HG03159 (cell line): Measurements from ENCODE around the gene TRAM2.

Experiments
- ATAC-seq: cut with Tn5 transposase; IDR thresholded peaks from one replicate; pipeline ENCODE4 v1.9.1; 2021; ENCODE audit warnings: mild to moderate bottlenecking, moderate library complexity; ENCODE audit not compliant: unreplicated experiment

TRAM2 gene

GRCh38 chr6:52548353-52548713 lies 28.5 kb downstream of the TRAM2 start:
- no peak for ATAC-seq

- ATAC-seq: no peak
Measured at GRCh38 chr6:52547647-52548352, 29.1 kb downstream of the TRAM2 start.

- ATAC-seq: peak; percentile 81
Measured at GRCh38 chr6:52546678-52547077, 30.2 kb downstream of the TRAM2 start.

- no peak for ATAC-seq
Measured at GRCh38 chr6:52546192-52546591, 30.7 kb downstream of the TRAM2 start.

- ATAC-seq: no peak
Measured at GRCh38 chr6:52545406-52546119, 31.3 kb downstream of the TRAM2 start.

GRCh38 chr6:52544602-52545405 lies 32.1 kb downstream of the TRAM2 start:
- ATAC-seq: no peak

GRCh38 chr6:52543729-52544601 lies 32.9 kb downstream of the TRAM2 start:
- ATAC-seq: no peak

- ATAC-seq: no peak
Measured at GRCh38 chr6:52543262-52543661, 33.6 kb downstream of the TRAM2 start.

- no peak for ATAC-seq
Measured at GRCh38 chr6:52541135-52541534, 35.7 kb downstream of the TRAM2 start.

- no peak for ATAC-seq
Measured at GRCh38 chr6:52540286-52540902, 36.5 kb downstream of the TRAM2 start.

GRCh38 chr6:52539607-52540006 lies 37.3 kb downstream of the TRAM2 start:
- no peak for ATAC-seq

- ATAC-seq: no peak
Measured at GRCh38 chr6:52538901-52539354, 37.9 kb downstream of the TRAM2 start.

- no peak for ATAC-seq
Measured at GRCh38 chr6:52538252-52538900, 38.5 kb downstream of the TRAM2 start.

- ATAC-seq: peak; percentile 48
Measured at GRCh38 chr6:52537001-52537753, 39.7 kb downstream of the TRAM2 start.

GRCh38 chr6:52536424-52536916 lies 40.4 kb downstream of the TRAM2 start:
- peak; percentile 48 for ATAC-seq

- no peak for ATAC-seq
Measured at GRCh38 chr6:52535711-52536423, 41.0 kb downstream of the TRAM2 start.

GRCh38 chr6:52534966-52535390 lies 41.9 kb downstream of the TRAM2 start:
- ATAC-seq: no peak

GRCh38 chr6:52534363-52534762 lies 42.5 kb downstream of the TRAM2 start:
- no peak for ATAC-seq
